Hepatocyte (in vitro differentiated cells): Measurements from ENCODE around the gene CDHR3.

Source experiments
- CTCF ChIP-seq: fragments of 200-600 bp; sonication (generic); IDR thresholded peaks from 2 replicates; pipeline ENCODE4 v1.5.1; 2016; ENCODE audit warnings: antibody characterized with exemption, mild to moderate bottlenecking; ENCODE audit not compliant: poor library complexity
- EZH2 ChIP-seq: fragments of 200-600 bp; sonication (generic); IDR thresholded peaks from 2 replicates; pipeline ENCODE4 v1.6.1; 2016; ENCODE audit warnings: antibody characterized with exemption, mild to moderate bottlenecking, borderline replicate concordance
- EZH2phosphoT487 ChIP-seq: fragments of 200-600 bp; sonication (generic); IDR thresholded peaks from one replicate; pipeline ENCODE4 v1.6.1; 2018; ENCODE audit warnings: antibody characterized with exemption, mild to moderate bottlenecking, low read depth, moderate library complexity; ENCODE audit not compliant: unreplicated experiment, severe bottlenecking

- TF ChIP-seq EZH2 (no peak), CTCF (no peak), EZH2phosphoT487 (no peak)
Observed at GRCh38 chr7:106063692-106064091, 100.6 kb downstream of the CDHR3 start.
